Keratinocyte (primary cell): ENCODE measurements around the gene CDS2. TPM values are rescaled to one million over a fixed set of nuclear protein-coding genes. Genes with fewer than 3 reads are reported as not detected.

ENCODE experiments used
- DNase-seq: peaks from one replicate; pipeline ENCODE4 v3.0.0-alpha.2; 2011; ENCODE audit warnings: low read depth, missing footprints, low spot score
- FAIRE-seq: peaks from 2 replicates; lab custom pipeline; 2011; peaks lifted over from hg19 to GRCh38; lab: Jason Lieb, UNC
- H2AFZ ChIP-seq: 2 replicates; pipeline ENCODE4 v1.6.0; 2012; ENCODE audit warnings: low read length, control low read depth, inconsistent platforms; ENCODE audit not compliant: control insufficient read depth
- H3K27ac ChIP-seq: 2 replicates; pipeline ENCODE4 v1.5.1; 2011; ENCODE audit warnings: low read length; ENCODE audit not compliant: control insufficient read depth, insufficient read depth
- H3K27me3 ChIP-seq: 3 replicates; pipeline ENCODE4 v1.6.0; 2011; ENCODE audit warnings: low read length; ENCODE audit not compliant: control insufficient read depth, insufficient read depth; ENCODE audit errors: extremely low read depth
- H3K36me3 ChIP-seq, 2 experiments: 2 replicates in 1 of 2; 3 replicates in 1 of 2; pipeline ENCODE4 v1.5.1; 2011; ENCODE audit warnings: low read length in 2 of 2, mild to moderate bottlenecking in 1 of 2; ENCODE audit not compliant: control insufficient read depth in 2 of 2, insufficient read depth in 2 of 2; ENCODE audit errors: extremely low read depth in 1 of 2
- H3K4me1 ChIP-seq: 3 replicates; pipeline ENCODE4 v1.5.1; 2011; ENCODE audit warnings: low read length; ENCODE audit not compliant: control insufficient read depth, insufficient read depth; ENCODE audit errors: extremely low read depth
- H3K4me2 ChIP-seq: 3 replicates; pipeline ENCODE4 v1.6.0; 2011; ENCODE audit warnings: low read depth, low read length; ENCODE audit not compliant: control insufficient read depth, insufficient read depth; ENCODE audit errors: extremely low read depth
- H3K4me3 ChIP-seq, 3 experiments: fragments of 200-600 bp in 1 of 3; sonication (generic) in 1 of 3; 2 replicates in 2 of 3; 3 replicates in 1 of 3; pipeline ENCODE4 v1.5.1; 2011 to 2016; ENCODE audit warnings: low read length in 3 of 3, mild to moderate bottlenecking in 3 of 3, control low read depth in 2 of 3, inconsistent platforms in 1 of 3, low read depth in 1 of 3, mixed read lengths in 1 of 3, mixed run types in 1 of 3, moderate library complexity in 1 of 3; ENCODE audit not compliant: control insufficient read depth in 2 of 3, insufficient read depth in 2 of 3; ENCODE audit errors: extremely low read depth in 1 of 3
- H3K79me2 ChIP-seq: 2 replicates; pipeline ENCODE4 v1.6.0; 2012; ENCODE audit warnings: low read length; ENCODE audit not compliant: control insufficient read depth, insufficient read depth
- H3K9ac ChIP-seq: 3 replicates; pipeline ENCODE4 v1.6.0; 2011; ENCODE audit warnings: low read length; ENCODE audit not compliant: control insufficient read depth, insufficient read depth; ENCODE audit errors: extremely low read depth
- H3K9me1 ChIP-seq: 3 replicates; pipeline ENCODE4 v1.6.0; 2011; ENCODE audit warnings: low read length; ENCODE audit not compliant: control insufficient read depth, insufficient read depth; ENCODE audit errors: extremely low read depth
- H3K9me3 ChIP-seq: 2 replicates; pipeline ENCODE4 v1.5.1; 2012; ENCODE audit warnings: low read depth, low read length; ENCODE audit not compliant: control insufficient read depth
- H4K20me1 ChIP-seq: 3 replicates; pipeline ENCODE4 v1.6.0; 2011; ENCODE audit warnings: low read length; ENCODE audit not compliant: control insufficient read depth, insufficient read depth; ENCODE audit errors: extremely low read depth
- EZH2 ChIP-seq: IDR thresholded peaks from one replicate; pipeline ENCODE4 v1.6.1; 2012; ENCODE audit warnings: inconsistent platforms, mild to moderate bottlenecking, low read length, moderate library complexity
- dilution Hi-C: fragments of 300-500 bp; cut with MboI; formaldehyde crosslinking; loops from one replicate; pipeline ENCODE4 v1.7.0; 2020; ENCODE audit warnings: low sequenced_read_pairs; ENCODE audit not compliant: extremely low pct_ligation_motif_present
- polyA plus RNA-seq, 5 experiments: library from polyadenylated mRNA; depleted of rRNA in 3 of 5; stranded (reverse) in 3 of 5; stranded (forward) in 1 of 5; unstranded in 1 of 5; fragments of >200 nt; gene quantifications; 1 replicate in 1 of 5; 2 replicates in 3 of 5; 3 replicates in 1 of 5; pipeline versions ENCODE4 v1.2.1 to v1.2.3, GENCODE V29; 2011 to 2012; ENCODE audit warnings: missing spikeins in 2 of 5, low read depth in 1 of 5, low replicate concordance in 1 of 5
- TF ChIP-seq, protein P1 (sequence below), 3 experiments: IDR thresholded peaks in 1 of 3; conservative IDR thresholded peaks in 1 of 3; optimal IDR thresholded peaks in 1 of 3; 2 replicates in 2 of 3; 3 replicates in 1 of 3; pipeline versions ENCODE3 to v1.5.1; 2011; ENCODE audit warnings: low read length in 3 of 3, mild to moderate bottlenecking in 3 of 3, moderate library complexity in 2 of 3, control low read depth in 1 of 3, inconsistent platforms in 1 of 3; ENCODE audit not compliant: insufficient read depth in 2 of 3; ENCODE audit errors: extremely low read depth in 1 of 3

The CDS2 gene
- polyA plus RNA-seq, 1 donor (not counting 4 experiments of a cell fraction or from before 2014, with no cell fraction given), result 67.1 TPM

DNA sequence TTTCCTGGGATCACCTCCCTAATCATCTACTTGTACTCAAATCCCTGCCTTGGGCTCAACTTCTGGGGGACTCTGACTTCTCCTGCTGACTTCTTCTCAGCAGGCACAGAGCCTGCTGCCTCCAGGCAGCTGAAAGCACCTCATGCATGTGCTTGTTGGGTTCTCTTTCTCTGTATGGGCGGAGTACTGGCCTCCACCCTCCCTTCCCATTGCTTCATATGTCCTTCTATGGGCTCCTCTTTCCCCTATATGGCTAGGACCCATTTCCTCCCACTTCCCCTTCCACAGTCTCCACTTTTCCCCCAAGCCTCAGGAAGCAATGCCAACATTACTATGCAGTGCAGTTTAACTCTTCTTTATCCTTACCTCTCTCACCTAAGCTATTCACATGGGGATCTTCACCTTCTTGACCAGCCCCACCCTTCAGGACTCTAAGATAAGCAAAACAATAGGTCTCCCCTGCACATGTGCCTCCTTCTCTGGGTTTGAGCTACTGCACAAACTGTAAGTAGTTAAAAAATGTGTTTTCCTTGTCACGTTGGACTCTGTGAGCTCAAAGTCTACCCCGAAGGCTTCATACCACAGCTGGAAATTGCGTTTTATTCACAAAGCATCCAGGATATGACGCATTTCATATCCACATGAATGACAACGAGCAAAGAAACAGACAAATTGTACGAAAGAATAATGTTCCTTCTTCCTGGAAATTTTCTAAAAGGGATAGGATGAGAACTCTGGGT, 93.7 kb downstream of the CDS2 start:
- dilution Hi-C loops, result no loop called here
- FAIRE-seq (peak; percentile 68), DNase-seq (no peak)

GRCh38 chr20:5221061-5221430, 94.2 kb downstream of the CDS2 start:
- no peak for TF ChIP-seq EZH2
- TF ChIP-seq, protein P1, sequence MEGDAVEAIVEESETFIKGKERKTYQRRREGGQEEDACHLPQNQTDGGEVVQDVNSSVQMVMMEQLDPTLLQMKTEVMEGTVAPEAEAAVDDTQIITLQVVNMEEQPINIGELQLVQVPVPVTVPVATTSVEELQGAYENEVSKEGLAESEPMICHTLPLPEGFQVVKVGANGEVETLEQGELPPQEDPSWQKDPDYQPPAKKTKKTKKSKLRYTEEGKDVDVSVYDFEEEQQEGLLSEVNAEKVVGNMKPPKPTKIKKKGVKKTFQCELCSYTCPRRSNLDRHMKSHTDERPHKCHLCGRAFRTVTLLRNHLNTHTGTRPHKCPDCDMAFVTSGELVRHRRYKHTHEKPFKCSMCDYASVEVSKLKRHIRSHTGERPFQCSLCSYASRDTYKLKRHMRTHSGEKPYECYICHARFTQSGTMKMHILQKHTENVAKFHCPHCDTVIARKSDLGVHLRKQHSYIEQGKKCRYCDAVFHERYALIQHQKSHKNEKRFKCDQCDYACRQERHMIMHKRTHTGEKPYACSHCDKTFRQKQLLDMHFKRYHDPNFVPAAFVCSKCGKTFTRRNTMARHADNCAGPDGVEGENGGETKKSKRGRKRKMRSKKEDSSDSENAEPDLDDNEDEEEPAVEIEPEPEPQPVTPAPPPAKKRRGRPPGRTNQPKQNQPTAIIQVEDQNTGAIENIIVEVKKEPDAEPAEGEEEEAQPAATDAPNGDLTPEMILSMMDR (optimal IDR thresholded peaks at IDR 0.05 in 1 of 3, IDR thresholded peaks at IDR 0.05 in 1 of 3, conservative IDR thresholded peaks at IDR 0.05 in 1 of 3; ENCODE audit: extremely low read depth in 1 of 3, insufficient read depth in 2 of 3, low read length in 3 of 3), result no peak
- Histone ChIP-seq H3K9me1 (no peaks in the 10 kb centered on the region), H3K4me3 (no peak overlapping the region), H4K20me1 (no peaks in the 10 kb centered on the region), H3K27ac (no peak overlapping the region), H3K27me3 (no peaks in the 10 kb centered on the region), H2AFZ (no peak overlapping the region), H3K9me3 (no peaks in the 10 kb centered on the region), H3K36me3 (no peaks in the 10 kb centered on the region), H3K9ac (no peak overlapping the region), H3K79me2 (no peaks in the 10 kb centered on the region), H3K4me1 (peaks cover 8% of the 10 kb centered on the region), H3K4me2 (peak overlapping the region; percentile 22)
- dilution Hi-C loops, result no loop called here
- no peak for FAIRE-seq
- no peak for DNase-seq

More for the DNA sequence above, 93.7 kb downstream of the CDS2 start:
- Histone ChIP-seq H3K9ac (no peak overlapping the region), H3K79me2 (no peaks in the 10 kb centered on the region), H3K9me3 (no peaks in the 10 kb centered on the region), H2AFZ (no peak overlapping the region), H3K4me1 (peaks cover 11% of the 10 kb centered on the region), H3K9me1 (no peaks in the 10 kb centered on the region), H3K4me3 (no peak overlapping the region), H3K4me2 (peak overlapping the region; percentile 22), H3K27ac (no peak overlapping the region), H3K27me3 (no peaks in the 10 kb centered on the region), H4K20me1 (no peaks in the 10 kb centered on the region), H3K36me3 (no peaks in the 10 kb centered on the region)
- TF ChIP-seq, protein P1 (optimal IDR thresholded peaks at IDR 0.05 in 1 of 3, IDR thresholded peaks at IDR 0.05 in 1 of 3, conservative IDR thresholded peaks at IDR 0.05 in 1 of 3; ENCODE audit: extremely low read depth in 1 of 3, insufficient read depth in 2 of 3, low read length in 3 of 3), result no peak
- no peak for TF ChIP-seq EZH2
